ENCODE measurements around the gene BOD1. TPM values are rescaled to one million over a fixed set of nuclear protein-coding genes. Genes with fewer than 3 reads are reported as not detected.

The BOD1 gene
- total and polyA plus RNA-seq, 2 of the 8 experiments (the other 6 are each of a cell fraction or from before 2014, with no cell fraction given), result 107 to 149 TPM

DNA sequence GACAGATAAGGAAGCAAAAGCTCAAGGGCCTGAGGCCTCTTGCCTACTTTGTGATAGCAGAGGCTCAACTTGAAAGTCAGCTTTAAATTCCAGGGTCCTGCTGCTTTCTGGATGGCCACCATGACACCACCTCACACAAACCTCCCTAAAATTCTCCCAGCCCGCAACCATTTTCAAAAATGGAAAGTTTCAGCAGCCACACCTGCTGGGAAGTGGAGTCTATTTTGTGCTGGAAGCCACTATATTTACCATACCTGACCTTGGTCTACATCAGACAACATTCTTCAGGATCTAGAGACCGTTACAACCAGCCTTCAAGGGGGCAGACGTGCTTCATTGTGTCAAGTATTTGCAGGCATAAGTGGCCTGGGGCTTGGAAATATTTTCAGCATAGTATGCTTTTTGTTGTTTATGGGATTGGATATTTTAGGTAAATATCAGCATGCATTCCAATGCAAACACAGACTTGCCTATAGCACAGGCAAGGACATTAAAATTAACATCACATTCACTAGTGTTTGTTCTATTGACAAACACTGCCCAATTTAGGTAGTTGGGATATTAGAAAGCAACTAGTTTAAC is 50.9 kb downstream of the BOD1 start:
- no peaks in the 10 kb centered on the region for H3K27me3 ChIP-seq (replicated peaks in 1 of 4; ENCODE audit: control insufficient read depth in 3 of 4, extremely low read depth in 1 of 4, insufficient read depth in 3 of 4, low read length in 3 of 4)
- no peak overlapping the region for H3K23ac ChIP-seq (ENCODE audit: insufficient read length)
- no peak overlapping the region for H2AK5ac ChIP-seq (ENCODE audit: low read depth, low read length)
- no peak overlapping the region for H3K56ac ChIP-seq (replicated peaks; ENCODE audit: insufficient read length, low read depth, low read length)
- no peak overlapping the region for H3K18ac ChIP-seq (ENCODE audit: extremely low read depth, low read length)
- H4K8ac ChIP-seq (ENCODE audit: extremely low read depth, insufficient read depth, low read length), result no peak overlapping the region
- H4K91ac ChIP-seq (replicated peaks; ENCODE audit: insufficient read length, low read length), result no peak overlapping the region
- no peak overlapping the region for H3K4ac ChIP-seq (replicated peaks; ENCODE audit: insufficient read length, low read depth, low read length)
- H2BK20ac ChIP-seq (ENCODE audit: low read length), result no peak overlapping the region
- H3K4me2 ChIP-seq (ENCODE audit: insufficient read depth in 1 of 2, low read depth in 2 of 2, low read length in 2 of 2), result no peak overlapping the region
- no peak overlapping the region for H2BK120ac ChIP-seq (replicated peaks; ENCODE audit: low read depth, low read length)
- H3K79me2 ChIP-seq (ENCODE audit: control insufficient read depth in 1 of 2, insufficient read depth in 2 of 2, low read length in 2 of 2), result no peaks in the 10 kb centered on the region
- H3K14ac ChIP-seq (ENCODE audit: insufficient read length), result no peak overlapping the region
- H2BK5ac ChIP-seq (ENCODE audit: low read depth, low read length), result no peak overlapping the region
- H3K27ac ChIP-seq (ENCODE audit: low read depth, low read length), result no peak overlapping the region
- no peak overlapping the region for H3K4me3 ChIP-seq (ENCODE audit: extremely low read depth in 1 of 4, insufficient read depth in 2 of 4, low read depth in 3 of 4, low read length in 4 of 4)
- H2AFZ ChIP-seq (ENCODE audit: low read length), result no peak overlapping the region
- 94% methylated on average over 3 of the region's 3 CpGs; no CpG with 5 or more reads in 1 of the 2 experiments for WGBS, 2 experiments (ENCODE audit: extremely low coverage in 1 of 2, insufficient coverage in 1 of 2, insufficient read length in 1 of 2, insufficient replicate concordance in 2 of 2, low coverage in 1 of 2, low lambda C conversion rate in 2 of 2, missing lambda C conversion rate in 1 of 2)
- no peaks in the 10 kb centered on the region for H3K36me3 ChIP-seq (ENCODE audit: control insufficient read depth in 2 of 4, insufficient read depth in 4 of 4, low read length in 3 of 4)
- H2BK15ac ChIP-seq (ENCODE audit: low read length), result no peak overlapping the region
- H3K4me1 ChIP-seq (replicated peaks in 1 of 4; ENCODE audit: control insufficient read depth in 3 of 4, insufficient read depth in 4 of 4, low read length in 3 of 4), result no peaks in the 10 kb centered on the region
- FAIRE-seq, result no peak
- TF ChIP-seq CREB1 (IDR thresholded peaks at IDR 0.05) (no peak), EZH2 (IDR thresholded peaks at IDR 0.05; ENCODE audit: low read depth, low read length, severe bottlenecking) (no peak), CHD2 (IDR thresholded peaks at IDR 0.05; ENCODE audit: low read length) (no peak), SIRT6 (IDR thresholded peaks at IDR 0.05; ENCODE audit: low read length) (no peak), NRF1 (IDR thresholded peaks at IDR 0.05; ENCODE audit: low read depth, low read length) (no peak), CEBPB (IDR thresholded peaks at IDR 0.05; ENCODE audit: low read depth, low read length) (no peak), BACH1 (IDR thresholded peaks at IDR 0.05; ENCODE audit: low read length) (no peak), POU5F1 (IDR thresholded peaks at IDR 0.05; ENCODE audit: low read depth, low read length) (no peak), BCL11A (IDR thresholded peaks at IDR 0.05; ENCODE audit: low read depth in 2 of 2, low read length in 2 of 2) (no peak)
- TF ChIP-seq, protein P1, sequence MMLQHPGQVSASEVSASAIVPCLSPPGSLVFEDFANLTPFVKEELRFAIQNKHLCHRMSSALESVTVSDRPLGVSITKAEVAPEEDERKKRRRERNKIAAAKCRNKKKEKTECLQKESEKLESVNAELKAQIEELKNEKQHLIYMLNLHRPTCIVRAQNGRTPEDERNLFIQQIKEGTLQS (IDR thresholded peaks at IDR 0.05; ENCODE audit: insufficient read depth, low read depth, low read length), result no peak
- POLR2A ChIA-PET (ENCODE audit: partially characterized antibody), result interaction anchor here (0.8 kb wide), 1 partner anchor 8 kb away, joined by 3 read pairs; no protein-coding TSS in a partner anchor
- no peak for DNase-seq (ENCODE audit: low read depth in 1 of 2, low spot score in 2 of 2)
- CTCF ChIA-PET (ENCODE audit: partially characterized antibody), result interaction anchor here (0.8 to 1.7 kb wide), 5 partner anchors 9 to 115 kb away, joined by 3 to 5 read pairs (median 3); no protein-coding TSS in a partner anchor
- H4K20me1 ChIP-seq (replicated peaks in 1 of 2; ENCODE audit: control insufficient read depth in 1 of 2, insufficient read depth in 2 of 2, low read length in 2 of 2), result no peaks in the 10 kb centered on the region
- no peaks in the 10 kb centered on the region for H3K79me1 ChIP-seq (ENCODE audit: low read depth, low read length)
- no peaks in the 10 kb centered on the region for H3K23me2 ChIP-seq (ENCODE audit: low read depth, low read length)
- H3K9me3 ChIP-seq (ENCODE audit: insufficient read depth in 2 of 2, low read depth in 1 of 2, low read length in 1 of 2), result peaks cover 0 to 7% of the 10 kb centered on the region in 2 experiments; a peak in 2 of 4 replicates
- H3K9ac ChIP-seq (replicated peaks in 1 of 4; ENCODE audit: extremely low read depth in 1 of 4, low read depth in 3 of 4, low read length in 3 of 4), result no peak overlapping the region
- no peak overlapping the region for H2BK12ac ChIP-seq (ENCODE audit: low read depth, low read length)
- no peak overlapping the region for H4K5ac ChIP-seq (ENCODE audit: insufficient read length, low read depth, low read length)

Data from H1 (cell line).